T1000 (cell line): ENCODE results near the gene MYEOV.

Source experiments
- DNase-seq: peaks from one replicate; lab custom pipeline; 2025; ENCODE audit warnings: mixed read lengths; lab: John Stamatoyannopoulos, UW

MYEOV gene

DNA sequence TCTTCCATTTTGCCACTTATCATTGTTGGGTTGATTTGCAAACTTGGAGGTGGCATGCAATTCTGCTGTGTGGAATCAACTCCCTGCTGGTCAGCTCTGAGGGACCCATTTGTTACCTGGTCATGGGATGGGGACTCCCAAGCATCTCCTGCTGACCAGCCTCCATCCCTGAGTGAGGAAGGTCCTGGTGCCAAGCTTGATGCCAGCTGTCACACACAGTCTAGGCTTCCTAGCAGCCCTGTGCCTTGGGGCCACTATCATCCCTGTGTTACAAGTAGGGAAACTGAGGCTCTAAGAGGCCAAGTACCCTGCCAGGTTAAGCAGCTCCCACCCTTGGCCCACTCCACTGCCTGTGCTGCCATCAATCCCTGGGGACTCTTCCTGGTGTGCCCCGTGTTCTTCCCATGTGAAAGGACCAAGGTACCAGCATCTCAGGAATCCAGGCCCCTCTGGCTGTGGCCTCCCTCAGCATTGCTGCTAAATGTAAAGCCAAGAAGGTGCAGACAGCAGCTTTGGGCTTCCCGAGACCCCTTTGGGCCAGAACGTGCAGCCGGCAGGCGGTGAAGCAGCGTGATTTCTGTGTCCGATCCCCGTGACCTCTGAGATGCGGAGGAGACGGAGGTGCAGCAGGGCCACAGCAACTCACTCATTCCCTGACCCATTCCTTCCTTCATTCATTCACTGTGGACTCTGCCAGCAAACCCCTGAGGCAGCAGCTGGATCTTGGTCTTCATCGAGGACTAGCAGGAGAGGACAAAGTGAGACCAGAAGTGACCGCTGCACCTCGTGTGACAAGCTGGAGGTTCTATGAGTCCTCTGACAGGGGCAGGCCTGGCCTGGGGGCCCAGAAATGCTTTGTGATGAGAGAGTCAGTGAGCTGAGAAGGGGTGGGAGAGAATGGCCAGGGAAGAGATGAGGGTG lies 49.7 kb downstream of the MYEOV start:
- DNase-seq: no peak

GRCh38 chr11:69344570-69345145 lies 50.7 kb downstream of the MYEOV start:
- no peak for DNase-seq
